ENCODE measurements around the gene KRTAP4-16. TPM values are rescaled to one million over a fixed set of nuclear protein-coding genes. Genes with fewer than 3 reads are reported as not detected.

The KRTAP4-16 gene
- total RNA-seq, 1 experiment from 2014 or later, result not detected

DNA sequence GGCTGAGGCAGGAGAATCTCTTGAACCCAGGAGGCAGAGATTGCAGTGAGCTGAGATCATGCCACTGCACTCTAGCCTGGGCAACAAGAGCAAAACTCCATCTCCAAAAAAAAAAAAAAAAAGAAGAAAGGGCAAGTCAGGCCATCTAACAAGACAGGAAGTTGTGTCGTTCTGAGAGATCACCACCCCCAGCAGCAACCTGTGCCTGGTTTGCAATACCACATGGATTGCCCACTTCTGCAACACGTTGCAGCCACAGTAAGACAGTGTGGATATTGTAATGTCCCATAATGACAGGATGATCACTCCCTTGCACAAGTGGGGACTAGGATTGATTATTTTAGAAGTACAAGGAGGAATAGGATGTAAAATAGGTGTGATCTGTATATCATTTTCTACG is 33.0 kb downstream of the KRTAP4-16 start:
- Mint-ChIP-seq H3K36me3 (ENCODE audit: insufficient read depth in 1 of 3, low read depth in 3 of 3) (no peaks in the 10 kb centered on the region), H3K9me3 (no peaks in the 10 kb centered on the region), H3K27me3 (ENCODE audit: low read depth) (no peaks in the 10 kb centered on the region), H3K27ac (no peak overlapping the region; a peak in 1 of 7 replicates), H3K4me1 (0 out of 4 replicates have a peak, but pooled peaks cover 0 to 5% of the 10 kb centered on the region in 2 experiments), H3K4me3 (no peak overlapping the region)
- Histone ChIP-seq H4K8ac (replicated peaks; ENCODE audit: insufficient read length, low read depth, low read length) (no peak overlapping the region), H3K79me1 (ENCODE audit: insufficient read depth, low read depth, low read length, poor library complexity, severe bottlenecking) (no peaks in the 10 kb centered on the region), H3K4me1 (ENCODE audit: insufficient read depth, low read length) (no peaks in the 10 kb centered on the region), H4K5ac (ENCODE audit: insufficient read length, low read depth, low read length) (no peak overlapping the region), H3K79me2 (ENCODE audit: insufficient read depth, low read length) (no peaks in the 10 kb centered on the region), H3K4me2 (ENCODE audit: insufficient read depth, insufficient read length, low read length) (no peak overlapping the region), H3T11ph (ENCODE audit: low read length) (no peak overlapping the region), H2BK12ac (ENCODE audit: insufficient read length, low read depth, low read length) (no peak overlapping the region), H3K4ac (ENCODE audit: low read depth, low read length) (no peak overlapping the region), H3K9ac (ENCODE audit: extremely low read depth, insufficient read length, low read length) (no peak overlapping the region), H2AK5ac (ENCODE audit: insufficient read length, low read length) (no peak overlapping the region), H2BK15ac (ENCODE audit: low read depth, low read length) (no peak overlapping the region), H3K23ac (ENCODE audit: insufficient read length, low read depth, low read length) (no peak overlapping the region), H2BK120ac (ENCODE audit: low read depth, low read length, poor library complexity, severe bottlenecking) (no peak overlapping the region), H4K91ac (ENCODE audit: insufficient read length, low read depth, low read length) (no peak overlapping the region), H2AFZ (ENCODE audit: low read length) (no peak overlapping the region), H3K14ac (ENCODE audit: insufficient read depth, low read length) (no peak overlapping the region), H2BK20ac (ENCODE audit: low read depth, low read length, poor library complexity, severe bottlenecking) (no peak overlapping the region), H3K9me3 (ENCODE audit: control insufficient read depth, low read depth, low read length) (no peaks in the 10 kb centered on the region), H4K20me1 (ENCODE audit: control insufficient read depth, insufficient read depth, insufficient read length) (no peaks in the 10 kb centered on the region), H3K18ac (ENCODE audit: insufficient read length, low read depth, low read length) (no peak overlapping the region), H3K27ac (ENCODE audit: insufficient read length, low read depth, low read length) (no peak overlapping the region), H2BK5ac (ENCODE audit: insufficient read length, low read length) (no peak overlapping the region), H3K27me3 (ENCODE audit: insufficient read depth, low read length) (no peaks in the 10 kb centered on the region), H3K23me2 (ENCODE audit: insufficient read length, low read depth, low read length, poor library complexity, severe bottlenecking) (no peaks in the 10 kb centered on the region), H3K56ac (ENCODE audit: insufficient read length, low read depth, low read length) (no peak overlapping the region)
- TF ChIP-seq, protein P1, sequence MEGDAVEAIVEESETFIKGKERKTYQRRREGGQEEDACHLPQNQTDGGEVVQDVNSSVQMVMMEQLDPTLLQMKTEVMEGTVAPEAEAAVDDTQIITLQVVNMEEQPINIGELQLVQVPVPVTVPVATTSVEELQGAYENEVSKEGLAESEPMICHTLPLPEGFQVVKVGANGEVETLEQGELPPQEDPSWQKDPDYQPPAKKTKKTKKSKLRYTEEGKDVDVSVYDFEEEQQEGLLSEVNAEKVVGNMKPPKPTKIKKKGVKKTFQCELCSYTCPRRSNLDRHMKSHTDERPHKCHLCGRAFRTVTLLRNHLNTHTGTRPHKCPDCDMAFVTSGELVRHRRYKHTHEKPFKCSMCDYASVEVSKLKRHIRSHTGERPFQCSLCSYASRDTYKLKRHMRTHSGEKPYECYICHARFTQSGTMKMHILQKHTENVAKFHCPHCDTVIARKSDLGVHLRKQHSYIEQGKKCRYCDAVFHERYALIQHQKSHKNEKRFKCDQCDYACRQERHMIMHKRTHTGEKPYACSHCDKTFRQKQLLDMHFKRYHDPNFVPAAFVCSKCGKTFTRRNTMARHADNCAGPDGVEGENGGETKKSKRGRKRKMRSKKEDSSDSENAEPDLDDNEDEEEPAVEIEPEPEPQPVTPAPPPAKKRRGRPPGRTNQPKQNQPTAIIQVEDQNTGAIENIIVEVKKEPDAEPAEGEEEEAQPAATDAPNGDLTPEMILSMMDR (conservative IDR thresholded peaks at IDR 0.05), result no peak
- no peak for DNase-seq
- WGBS (ENCODE audit: extremely low coverage, insufficient read length, low lambda C conversion rate), result no CpG with 5 or more reads among the region's 3 CpGs
